ENCODE results near the gene SERPINB1.
"Not testable (repeated sequence)": the region's sequence is repeated elsewhere in the genome, so short reads cannot be mapped to it uniquely, and the experiment has no call there.

SERPINB1 gene

DNA sequence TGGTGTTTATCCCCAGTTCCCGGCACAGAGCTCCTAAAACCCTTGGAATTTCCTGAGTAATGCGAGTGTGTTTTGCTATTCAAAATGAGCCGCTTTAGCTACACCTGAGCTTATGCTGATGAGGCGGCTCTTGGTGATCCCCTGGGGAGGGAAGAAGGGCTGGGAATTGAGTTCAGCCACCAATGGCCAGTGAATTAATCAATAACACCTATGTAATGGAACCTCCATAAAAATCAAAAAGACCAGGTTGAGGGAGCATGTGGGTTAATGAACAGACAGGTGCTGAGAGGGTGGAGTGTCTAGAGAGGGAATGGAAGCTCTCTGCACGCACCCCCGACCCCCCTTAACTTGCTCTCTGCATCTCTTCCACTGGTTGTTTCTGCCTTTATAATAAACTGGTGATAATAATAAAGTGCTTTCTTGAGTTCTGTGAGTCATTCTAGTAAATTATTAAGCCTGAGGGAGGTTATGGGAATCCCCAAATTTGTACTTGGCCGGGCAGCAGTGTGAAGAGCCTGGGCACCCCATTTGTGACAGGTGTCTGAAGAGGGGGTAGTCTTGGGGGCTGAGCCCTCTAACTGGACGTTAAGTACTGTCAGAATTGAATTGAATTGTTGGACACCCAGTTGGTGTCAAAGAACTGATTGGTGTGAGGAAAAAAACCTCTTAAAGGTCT is 24.6 kb upstream of the SERPINB1 start:
- no peak for DNase-seq (ENCODE audit: low read depth)

DNA sequence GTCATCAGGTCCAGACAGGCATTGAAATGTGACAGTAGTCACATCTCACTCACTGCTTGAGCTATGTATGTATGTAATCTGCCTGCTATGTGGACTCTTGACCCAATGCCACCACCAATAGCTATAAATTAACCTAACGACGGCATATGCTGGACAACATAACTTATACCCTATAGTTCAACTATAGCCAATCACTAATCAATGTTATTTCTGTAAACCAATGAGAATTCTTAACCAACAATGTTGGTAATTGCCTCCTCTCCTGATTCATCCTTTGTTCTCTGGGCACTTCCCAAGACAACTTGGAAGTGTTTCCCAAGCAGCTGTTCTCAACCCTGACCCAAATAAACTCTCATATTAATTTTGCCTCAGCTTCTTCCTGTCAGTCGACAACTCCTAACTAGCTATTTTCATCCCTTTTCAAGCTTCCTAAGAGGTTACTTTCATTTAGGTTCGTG is 24.1 kb upstream of the SERPINB1 start:
- no peak for DNase-seq (ENCODE audit: low read depth)

DNA sequence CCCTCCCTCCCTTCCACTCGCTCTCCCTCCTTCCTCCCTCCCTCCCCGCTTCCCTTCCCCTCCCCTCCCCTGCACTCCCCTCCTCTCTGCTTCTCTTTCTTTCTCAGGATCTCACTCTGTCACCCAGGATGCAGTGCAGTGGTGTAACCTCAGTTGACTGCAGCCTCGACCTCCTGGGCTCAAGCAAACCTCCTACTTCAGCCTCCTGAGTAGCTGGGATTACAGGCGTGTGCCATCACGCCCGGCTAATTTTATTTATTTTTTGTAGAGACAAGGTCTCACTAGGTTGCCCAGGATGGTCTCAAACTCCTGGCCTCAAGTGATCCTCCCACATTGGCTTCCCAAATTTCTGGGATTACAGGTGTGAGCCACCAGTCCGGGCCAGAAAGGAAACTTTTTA is 23.6 kb upstream of the SERPINB1 start:
- DNase-seq (ENCODE audit: low read depth), result no peak

DNA sequence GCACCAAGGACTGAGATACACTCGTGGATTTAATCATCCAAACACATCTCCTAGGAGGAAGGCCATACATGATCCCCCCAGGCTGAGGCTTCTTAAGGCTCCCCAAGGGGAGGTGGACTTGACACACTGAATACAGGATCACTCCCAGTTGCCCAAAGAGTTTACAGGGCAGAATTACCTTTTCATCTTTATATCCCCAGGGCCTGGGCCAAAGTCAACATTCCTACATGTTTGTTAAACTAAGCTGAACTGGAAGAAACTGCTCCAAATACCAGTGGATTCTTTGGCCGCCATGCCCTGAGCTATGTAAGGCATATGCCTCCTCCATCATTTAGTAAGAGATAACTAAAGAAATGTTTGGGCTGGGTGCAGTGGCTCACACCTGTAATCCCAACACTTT is 22.2 kb upstream of the SERPINB1 start:
- no peak for DNase-seq (ENCODE audit: low read depth)

DNA sequence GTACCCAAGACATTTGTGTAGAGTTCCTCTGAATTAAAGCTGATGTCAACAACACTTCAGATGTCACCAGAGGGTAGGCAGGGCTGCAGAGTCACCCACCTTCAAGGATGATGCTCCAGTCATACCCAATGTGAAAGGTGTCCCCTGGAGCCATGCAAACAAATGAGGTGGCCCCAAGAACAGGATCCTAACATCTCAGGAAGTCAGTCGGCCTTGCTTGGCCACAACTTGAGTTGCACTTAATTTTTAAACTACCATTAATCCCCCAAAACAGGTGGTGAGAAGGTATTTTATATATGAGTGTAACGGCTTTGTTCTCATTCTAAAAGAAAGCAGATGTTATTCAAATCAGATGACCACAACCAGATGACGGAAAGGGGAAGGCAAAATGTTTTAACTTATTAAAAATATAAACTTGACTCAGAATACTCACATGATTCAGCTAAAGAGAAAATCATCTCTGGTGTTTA is 21.1 kb upstream of the SERPINB1 start:
- DNase-seq (ENCODE audit: low read depth), result no peak

DNA sequence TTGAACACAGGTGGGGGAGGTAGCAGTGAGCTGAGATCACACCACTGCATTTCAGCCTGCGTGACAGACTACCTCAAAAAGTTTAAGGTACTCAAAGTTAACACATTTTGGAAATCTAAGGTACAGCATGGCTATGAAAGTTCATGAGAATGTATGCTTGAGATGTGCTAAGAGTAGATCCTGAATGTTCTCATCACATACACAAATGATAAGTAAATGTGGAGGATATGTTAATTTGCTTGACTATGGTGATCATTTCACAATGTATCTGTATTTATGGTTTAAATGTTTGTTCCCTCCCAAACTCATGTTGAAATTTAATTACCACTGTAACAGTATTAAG is 20.1 kb upstream of the SERPINB1 start:
- no peak for DNase-seq (ENCODE audit: low read depth)

DNA sequence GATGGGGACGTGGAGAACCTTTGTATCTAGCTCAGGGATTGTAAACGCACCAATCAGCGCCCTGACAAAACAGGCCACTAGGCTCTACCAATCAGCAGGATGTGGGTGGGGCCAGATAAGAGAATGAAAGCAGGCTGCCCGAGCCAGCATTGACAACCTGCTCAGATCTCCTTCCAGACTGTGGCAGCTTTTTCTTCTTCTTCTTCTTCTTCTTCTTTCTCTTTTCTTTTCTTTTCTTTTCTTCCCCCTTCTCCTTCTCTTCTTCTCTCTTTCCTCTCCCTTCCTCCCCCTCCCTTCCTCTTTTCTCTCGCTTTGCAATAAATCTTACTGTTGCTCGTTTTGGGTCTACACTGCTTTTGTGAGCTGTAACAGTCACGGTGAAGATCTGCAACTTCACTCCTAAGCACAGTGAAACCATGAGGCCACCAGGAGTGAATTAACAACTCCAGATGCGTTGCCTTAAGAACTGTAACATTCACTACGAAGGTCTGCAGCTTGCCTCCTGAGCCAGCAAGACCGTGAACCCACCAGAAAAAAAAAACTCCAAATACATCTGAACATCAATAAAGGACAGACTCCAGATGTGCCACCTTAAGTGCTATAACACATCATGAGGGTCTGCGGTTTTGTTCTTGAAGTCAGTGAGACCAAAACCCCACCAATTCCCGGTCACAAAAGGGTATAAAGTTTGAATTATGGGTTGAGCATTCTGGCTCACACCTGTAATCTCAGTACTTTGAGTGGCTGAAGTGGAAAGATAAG is 19.6 kb upstream of the SERPINB1 start:
- no peak for DNase-seq (ENCODE audit: low read depth)

DNA sequence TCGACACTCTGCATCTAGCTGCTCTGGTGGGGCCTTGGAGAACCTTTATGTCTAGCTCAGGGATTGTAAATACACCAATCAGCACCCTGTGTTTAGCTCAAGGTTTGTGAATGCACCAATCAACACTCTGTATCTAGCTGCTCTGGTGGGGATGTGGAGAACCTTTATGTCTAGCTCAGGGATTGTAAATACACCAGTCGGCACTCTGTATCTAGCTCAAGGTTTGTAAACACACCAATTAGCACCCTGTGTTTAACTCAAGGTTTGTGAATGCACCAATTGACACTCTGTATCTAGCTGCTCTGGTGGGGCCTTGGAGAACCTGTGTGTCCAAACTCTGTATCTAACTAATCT is 19.0 kb upstream of the SERPINB1 start:
- DNase-seq (ENCODE audit: low read depth), result not testable (repeated sequence)

DNA sequence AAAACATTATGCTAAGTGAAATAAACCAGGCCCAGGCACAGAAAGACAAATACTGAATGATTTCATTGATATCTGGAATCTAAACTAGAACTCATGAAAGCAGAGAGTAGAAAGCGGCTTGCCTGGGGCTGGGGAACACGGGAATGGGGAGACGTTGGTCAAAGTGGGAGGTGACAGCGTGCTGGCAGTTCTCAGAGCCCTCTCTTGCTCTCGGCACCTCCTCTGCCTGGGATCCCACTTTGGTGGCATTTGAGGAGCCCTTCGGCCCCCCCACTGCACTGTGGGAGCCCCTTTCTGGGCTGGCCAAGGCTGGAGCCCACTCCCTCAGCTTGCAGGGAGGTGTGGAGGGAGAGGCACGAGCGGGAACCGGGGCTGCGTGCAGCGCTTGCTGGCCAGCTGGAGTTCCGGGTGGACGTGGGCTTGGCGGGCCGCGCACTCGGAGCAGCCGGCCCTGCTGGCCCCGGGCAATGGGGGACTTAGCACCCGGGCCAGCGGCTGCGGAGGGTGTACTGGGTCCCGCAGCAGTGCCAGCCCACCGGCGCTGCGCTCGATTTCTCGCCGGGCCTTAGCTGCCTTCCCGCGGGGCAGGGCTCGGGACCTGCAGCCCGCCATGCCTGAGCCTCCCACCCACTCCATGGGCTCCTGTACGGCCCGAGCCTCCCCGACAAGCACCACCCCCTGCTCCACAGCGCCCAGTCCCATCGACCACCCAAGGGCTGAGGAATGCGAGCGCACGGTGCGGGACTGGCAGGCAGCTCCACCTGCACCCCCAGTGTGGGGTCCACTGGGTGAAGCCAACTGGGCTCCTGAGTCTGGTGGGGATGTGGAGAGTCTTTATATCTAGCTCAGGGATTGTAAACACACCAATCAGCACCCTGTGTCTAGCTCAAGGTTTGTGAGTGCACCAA is 18.4 kb upstream of the SERPINB1 start:
- DNase-seq (ENCODE audit: low read depth), result not testable (repeated sequence)

DNA sequence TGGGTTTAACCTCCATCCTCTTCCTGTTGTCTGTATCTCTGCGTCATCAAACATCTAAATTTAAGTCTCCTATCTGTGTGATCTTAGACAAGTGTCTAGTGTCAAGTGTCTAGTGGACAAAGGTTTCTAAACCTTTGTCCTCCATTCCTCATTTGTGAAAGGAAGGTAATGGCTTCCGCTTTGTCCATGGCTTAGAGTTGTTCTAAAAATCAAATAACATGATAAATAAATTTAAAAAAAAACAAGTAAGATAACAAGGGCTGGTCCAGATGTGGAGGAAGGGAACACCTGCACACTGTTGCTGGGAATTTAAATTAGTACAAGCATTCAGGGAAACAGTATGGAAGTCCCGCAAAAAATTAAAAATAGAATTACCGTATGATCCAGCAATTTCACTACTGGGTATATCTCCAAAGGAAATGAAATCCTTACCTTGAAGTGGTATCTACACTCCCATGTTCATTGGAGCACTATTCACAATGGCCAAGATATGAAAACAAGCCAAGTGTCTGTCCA is 17.6 kb upstream of the SERPINB1 start:
- DNase-seq (ENCODE audit: low read depth), result no peak

DNA sequence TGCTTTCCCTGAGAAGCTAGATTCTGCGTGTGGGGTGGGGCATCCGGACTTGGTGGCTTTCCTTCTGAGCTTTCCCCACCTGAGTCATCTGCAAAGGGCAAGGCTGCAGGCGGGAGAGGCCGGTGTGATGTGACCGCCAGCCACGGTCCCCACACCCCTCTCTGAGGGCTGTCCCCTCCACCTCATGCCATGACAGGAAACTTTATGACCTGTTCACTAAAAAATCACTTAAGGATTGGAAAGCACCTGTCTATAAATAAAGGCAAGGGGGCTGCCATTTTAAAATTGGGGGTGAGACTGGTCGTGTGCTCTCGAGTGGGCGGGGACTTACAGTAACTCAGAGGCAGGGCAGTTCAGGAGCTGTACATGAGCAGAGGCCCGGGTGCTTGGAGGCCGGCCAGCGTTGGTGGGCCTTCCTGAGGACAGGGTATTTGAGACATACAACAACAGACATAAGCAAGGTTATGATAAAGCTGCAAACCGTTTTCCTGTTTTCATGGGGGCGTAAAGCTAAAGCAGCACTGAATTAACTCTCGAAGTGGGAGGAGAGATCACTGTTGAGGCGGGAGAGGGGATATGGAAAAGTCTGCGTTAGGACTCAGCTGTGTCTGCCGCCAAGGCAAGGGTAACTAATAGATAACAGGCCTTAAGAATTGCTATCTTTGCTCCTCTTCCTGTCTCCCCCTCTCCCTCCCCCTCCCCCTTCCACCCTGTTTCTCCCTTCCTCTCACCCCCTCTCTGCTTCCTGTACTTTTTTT is 16.1 kb upstream of the SERPINB1 start:
- DNase-seq (ENCODE audit: low read depth), result peak; percentile 72

DNA sequence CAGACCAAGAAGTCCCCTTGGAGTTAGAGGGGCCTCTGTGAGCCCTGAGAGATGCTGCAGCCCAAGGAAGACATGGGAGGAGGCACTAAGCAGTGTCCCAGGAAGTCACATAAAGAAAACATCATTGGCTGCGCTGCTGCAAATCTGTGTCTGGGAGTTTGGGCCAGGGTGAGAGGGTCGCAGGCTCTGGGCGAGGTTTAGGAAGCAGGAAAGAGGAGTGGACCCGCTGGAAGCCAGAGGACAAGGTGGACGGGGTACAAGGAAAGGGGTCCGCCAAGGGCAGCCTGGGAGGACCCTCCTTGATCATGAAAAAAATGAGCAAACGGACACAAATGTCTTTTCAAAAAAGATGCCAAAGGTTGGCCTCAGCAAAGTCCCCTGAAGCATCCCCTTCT is 15.5 kb upstream of the SERPINB1 start:
- no peak for DNase-seq (ENCODE audit: low read depth)

DNA sequence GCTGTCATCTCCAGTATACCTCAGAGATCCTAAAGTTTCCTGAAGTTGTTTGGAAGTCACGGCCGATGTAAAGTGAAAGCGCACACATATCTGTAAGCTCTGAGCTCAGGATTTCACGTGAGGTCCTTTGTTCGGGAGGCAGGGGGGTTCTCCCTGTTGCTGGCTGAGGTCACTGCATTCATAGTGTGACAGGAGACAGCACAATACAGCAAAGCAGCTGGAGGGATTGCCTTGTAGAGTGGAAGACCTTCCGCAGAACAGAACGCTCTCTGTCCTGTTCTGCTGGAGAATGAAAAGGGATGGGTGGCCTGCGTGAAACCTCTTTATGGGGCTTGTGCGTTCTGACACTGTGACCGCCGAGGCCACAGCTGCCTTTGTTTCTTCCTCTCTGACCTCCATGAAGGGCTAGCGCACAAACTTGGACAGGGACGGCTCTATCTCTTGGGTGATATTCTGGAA is 13.4 kb upstream of the SERPINB1 start:
- DNase-seq (ENCODE audit: low read depth), result no peak

DNA sequence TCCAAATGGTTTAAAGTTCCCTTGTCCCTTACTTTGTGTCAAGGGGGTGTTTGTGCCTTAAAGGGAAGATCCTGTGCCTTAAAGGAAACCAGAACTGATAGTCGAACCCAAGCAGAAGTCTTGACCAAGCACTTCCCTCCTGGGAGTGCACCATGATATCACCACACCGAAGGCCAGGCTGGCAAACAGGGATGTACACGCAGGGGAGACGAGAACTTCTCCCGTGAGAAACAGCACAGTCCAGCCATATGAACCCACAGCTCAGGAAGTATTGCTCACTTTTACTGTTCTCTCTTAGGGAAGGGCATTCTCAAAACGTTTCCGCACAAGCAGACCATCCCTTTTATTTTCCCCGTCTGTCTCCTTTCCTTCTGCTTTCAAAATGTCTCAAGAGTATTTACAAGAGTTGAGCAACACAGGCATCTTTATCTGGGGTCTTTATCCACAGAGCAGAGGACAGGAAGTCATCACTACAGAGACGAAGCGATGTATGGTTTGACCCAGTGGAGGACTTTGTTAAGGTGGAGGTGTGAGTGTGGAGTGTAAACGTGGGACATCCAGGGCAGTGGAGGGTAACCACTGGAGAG is 12.8 kb upstream of the SERPINB1 start:
- DNase-seq (ENCODE audit: low read depth), result no peak

DNA sequence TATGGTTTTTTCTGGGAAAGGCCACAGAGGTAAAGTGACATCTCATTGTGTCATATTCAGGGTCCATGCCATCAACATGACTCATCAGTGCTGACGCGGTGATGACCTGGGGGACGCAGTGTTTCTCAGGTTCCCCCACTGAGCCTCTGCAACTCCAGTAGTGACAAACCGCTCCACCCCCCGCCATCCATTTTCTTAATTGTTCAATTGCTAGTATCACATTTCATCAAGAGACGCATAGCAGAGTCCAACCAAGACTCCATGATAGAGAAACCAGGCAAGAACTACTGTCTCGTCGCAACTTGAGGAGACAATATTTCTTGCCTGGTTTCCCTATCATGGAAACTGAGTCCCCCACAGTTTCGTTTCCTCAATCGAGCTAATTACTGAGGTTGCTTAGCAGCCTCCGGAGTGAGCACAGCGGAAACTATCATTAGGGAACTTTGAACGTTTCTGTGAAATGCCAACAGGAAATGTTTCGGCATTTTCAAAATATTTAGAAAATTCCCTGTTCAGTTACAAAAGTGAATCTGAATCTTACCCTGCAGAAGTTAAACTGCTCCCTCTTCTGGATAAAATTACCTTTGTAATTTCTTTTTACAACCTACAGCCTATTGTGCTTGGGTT is 12.2 kb upstream of the SERPINB1 start:
- DNase-seq (ENCODE audit: low read depth), result peak; percentile 69

DNA sequence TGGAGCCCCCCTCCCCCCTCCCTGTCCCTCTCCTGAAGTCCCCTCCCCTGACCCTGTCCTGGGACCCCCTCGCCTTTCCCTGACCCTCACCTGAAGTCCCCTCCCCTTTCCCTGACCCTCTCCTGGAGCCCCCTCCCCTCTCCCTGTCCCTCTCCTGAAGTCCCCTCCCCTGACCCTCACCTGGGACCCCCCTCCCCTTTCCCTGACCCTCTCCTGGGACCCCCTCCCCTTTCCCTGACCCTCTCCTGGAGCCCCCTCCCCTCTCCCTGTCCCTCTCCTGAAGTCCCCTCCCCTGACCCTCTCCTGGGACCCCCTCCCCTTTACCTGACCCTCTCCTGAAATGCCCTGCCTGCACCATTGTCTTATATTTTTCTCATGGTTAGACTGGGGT is 11.7 kb upstream of the SERPINB1 start:
- not testable (repeated sequence) for DNase-seq (ENCODE audit: low read depth)

DNA sequence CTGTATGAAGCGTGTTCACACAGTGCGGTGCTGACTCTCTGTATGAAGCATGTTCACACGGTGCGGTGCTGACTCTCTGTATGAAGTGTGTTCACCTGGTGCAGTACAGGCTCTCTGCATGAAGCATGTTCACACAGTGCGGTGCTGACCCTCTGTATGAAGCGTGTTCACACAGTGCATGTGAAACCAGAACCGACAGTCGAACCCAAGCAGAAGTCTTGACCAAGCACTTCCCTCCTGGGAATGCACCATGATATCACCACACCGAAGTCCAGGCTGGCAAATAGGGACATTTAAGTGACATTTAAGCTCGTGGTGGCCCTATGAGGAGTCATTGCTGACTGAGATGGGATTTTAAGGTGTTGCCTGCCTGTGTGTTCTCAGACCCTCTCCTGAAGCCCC is 11.3 kb upstream of the SERPINB1 start:
- no peak for DNase-seq (ENCODE audit: low read depth)

DNA sequence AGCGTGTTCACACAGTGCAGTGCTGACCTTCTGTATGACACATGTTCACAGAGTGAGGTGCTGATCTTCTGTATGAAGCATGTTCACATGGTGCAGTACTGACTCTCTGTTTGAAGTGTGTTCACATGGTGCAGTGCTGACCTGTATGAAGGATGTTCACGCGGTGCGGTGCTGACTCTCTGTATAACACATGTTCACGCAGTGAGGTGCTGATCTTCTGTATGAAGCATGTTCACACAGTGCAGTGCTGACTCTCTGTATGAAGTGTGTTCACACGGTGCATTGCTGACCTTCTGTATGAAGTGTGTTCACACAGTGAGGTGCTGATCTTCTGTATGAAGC is 10.8 kb upstream of the SERPINB1 start:
- DNase-seq (ENCODE audit: low read depth), result no peak

DNA sequence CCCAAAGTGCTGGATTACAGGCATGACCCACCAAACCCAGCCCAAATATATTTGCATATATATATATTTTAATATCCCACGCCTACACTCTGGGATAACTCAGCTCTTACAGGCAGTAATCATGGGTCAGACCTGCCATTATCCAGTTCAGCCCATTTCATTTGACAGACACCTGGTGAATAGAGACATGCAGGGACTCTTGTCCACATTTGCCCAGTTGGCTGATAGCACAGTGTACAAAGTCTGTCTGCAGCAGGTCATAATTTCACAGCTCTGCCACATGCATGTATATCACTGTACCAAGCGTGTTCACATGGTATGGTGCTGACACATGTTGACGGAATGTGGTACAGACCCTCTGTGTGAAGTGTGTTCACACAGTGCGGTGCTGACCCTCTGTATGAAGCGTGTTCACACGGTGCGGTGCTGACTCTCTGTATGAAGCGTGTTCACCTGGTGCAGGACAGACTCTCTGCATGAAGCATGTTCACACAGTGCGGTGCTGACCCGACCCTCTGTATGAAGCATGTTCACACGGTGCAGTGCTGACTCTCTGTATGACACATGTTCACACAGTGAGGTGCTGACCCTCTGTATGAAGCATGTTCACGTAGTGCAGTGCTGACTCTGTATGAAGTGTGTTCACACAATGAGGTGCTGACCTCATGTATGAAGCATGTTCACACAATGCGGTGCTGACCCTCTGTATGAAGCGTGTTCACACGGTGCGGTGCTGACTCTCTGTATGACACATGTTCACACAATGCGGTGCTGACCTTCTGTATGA is 10.3 kb upstream of the SERPINB1 start:
- DNase-seq (ENCODE audit: low read depth), result no peak

DNA sequence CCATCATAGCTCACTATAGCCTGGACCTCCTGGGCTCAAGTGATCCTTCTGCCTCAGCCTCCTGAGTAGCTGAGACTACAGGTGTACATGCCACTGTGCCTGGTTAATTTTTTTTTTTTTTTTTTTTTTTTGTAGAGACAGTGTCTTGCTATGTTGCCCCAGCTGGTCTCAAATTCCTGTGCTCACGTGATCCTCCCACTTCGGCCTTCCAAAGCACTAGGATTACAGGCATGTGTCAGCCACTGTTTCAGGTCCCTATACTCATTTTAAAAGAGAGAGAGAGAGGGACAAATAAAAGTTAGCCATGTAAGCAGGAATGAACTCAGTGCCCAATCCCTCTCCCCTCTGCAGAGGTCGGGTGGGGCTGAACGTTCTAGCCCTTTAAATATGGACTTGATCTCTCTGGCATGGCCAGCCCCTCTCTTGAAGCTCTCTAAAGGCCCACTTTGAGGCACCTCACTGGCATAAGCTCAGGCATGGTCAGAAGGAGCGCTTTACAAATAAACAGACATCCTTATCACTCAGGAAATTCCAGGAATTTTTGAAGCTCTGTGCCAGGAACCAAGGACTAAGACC is 9.0 kb upstream of the SERPINB1 start:
- DNase-seq (ENCODE audit: low read depth), result no peak
